Endothelial cell of umbilical vein (primary cell): ENCODE results near the gene PARK7. TPM values are rescaled to one million over a fixed set of nuclear protein-coding genes. Genes with fewer than 3 reads are reported as not detected.

ENCODE experiments used
- BruUV-seq: library from RNA; stranded (reverse); fragments of 400-500 nt; replicated peaks from 2 replicates; lab custom pipeline; 2021; lab: Mats Ljungman, UMichigan
- CTCF ChIA-PET: fragments of 300-600, 350-600 bp; sonication (Branson Sonifier 250); formaldehyde crosslinking; loops from one replicate; lab custom pipeline; 2021; ENCODE audit warnings: antibody characterized with exemption, inconsistent platforms; lab: Charles Lee
- POLR2A ChIA-PET: fragments of 300-600, 350-600 bp; sonication (Branson Sonifier 250); formaldehyde crosslinking; loops from one replicate; lab custom pipeline; 2021; ENCODE audit warnings: antibody characterized with exemption, inconsistent platforms; lab: Charles Lee
- DNase-seq: peaks from one replicate; pipeline ENCODE4 v3.0.0-alpha.2; 2011; ENCODE audit warnings: low read depth, low spot score
- FAIRE-seq: peaks from 2 replicates; lab custom pipeline; 2011; peaks lifted over from hg19 to GRCh38; lab: Jason Lieb, UNC
- H2AFZ ChIP-seq: 2 replicates; pipeline ENCODE4 v1.6.0; 2012; ENCODE audit warnings: low read depth, low read length, control low read depth, inconsistent platforms
- H3K27ac ChIP-seq: 2 replicates; pipeline ENCODE4 v1.5.1; 2011; ENCODE audit warnings: low read depth, mild to moderate bottlenecking, control low read depth, low read length, moderate library complexity; ENCODE audit not compliant: insufficient read depth
- H3K27me3 ChIP-seq, 2 experiments: 2 replicates each; pipeline versions ENCODE4 v1.6.0 to v1.6.1; 2011; ENCODE audit warnings: low read length in 2 of 2, mixed read lengths in 1 of 2; ENCODE audit not compliant: control insufficient read depth in 2 of 2, insufficient read depth in 2 of 2
- H3K36me3 ChIP-seq, 2 experiments: 2 replicates in 1 of 2; 3 replicates in 1 of 2; pipeline ENCODE4 v1.5.1; 2011; ENCODE audit warnings: low read length in 2 of 2, mild to moderate bottlenecking in 1 of 2, moderate library complexity in 1 of 2; ENCODE audit not compliant: control insufficient read depth in 2 of 2, insufficient read depth in 2 of 2; ENCODE audit errors: extremely low read depth in 1 of 2
- H3K4me1 ChIP-seq: 3 replicates; pipeline ENCODE4 v1.5.1; 2011; ENCODE audit warnings: mild to moderate bottlenecking, low read length; ENCODE audit not compliant: control insufficient read depth, insufficient read depth; ENCODE audit errors: extremely low read depth
- H3K4me2 ChIP-seq: 2 replicates; pipeline ENCODE4 v1.6.1; 2011; ENCODE audit warnings: low read length, control low read depth, mixed read lengths; ENCODE audit not compliant: insufficient read depth
- H3K4me3 ChIP-seq, 3 experiments: fragments of 200-600 bp in 1 of 3; sonication (generic), shearing (Covaris generic) in 1 of 3; replicated peaks in 1 of 3; 2 replicates each; pipeline ENCODE4 v1.5.1; 2011 to 2016; ENCODE audit warnings: control low read depth in 3 of 3, low read length in 3 of 3, mild to moderate bottlenecking in 2 of 3, inconsistent platforms in 1 of 3, low read depth in 1 of 3, moderate library complexity in 1 of 3; ENCODE audit not compliant: insufficient read depth in 1 of 3
- H3K79me2 ChIP-seq: 2 replicates; pipeline ENCODE4 v1.6.0; 2012; ENCODE audit warnings: low read length, inconsistent platforms; ENCODE audit not compliant: control insufficient read depth, insufficient read depth
- H3K9ac ChIP-seq: replicated peaks from 2 replicates; pipeline ENCODE3; 2011; ENCODE audit warnings: low read length, control low read depth; ENCODE audit not compliant: insufficient read depth; ENCODE audit errors: extremely low read depth
- H3K9me1 ChIP-seq: replicated peaks from 3 replicates; pipeline ENCODE4 v1.6.0; 2011; ENCODE audit warnings: mild to moderate bottlenecking, low read length; ENCODE audit not compliant: control insufficient read depth, insufficient read depth; ENCODE audit errors: extremely low read depth
- H3K9me3 ChIP-seq: replicated peaks from 2 replicates; pipeline ENCODE4 v1.5.1; 2012; ENCODE audit warnings: low read length, inconsistent platforms; ENCODE audit not compliant: control insufficient read depth, insufficient read depth
- H4K20me1 ChIP-seq: replicated peaks from 2 replicates; pipeline ENCODE3; 2011; ENCODE audit warnings: mild to moderate bottlenecking, low read length; ENCODE audit not compliant: control insufficient read depth, insufficient read depth; ENCODE audit errors: extremely low read depth
- EZH2 ChIP-seq: IDR thresholded peaks from 2 replicates; pipeline ENCODE4 v1.6.1; 2012; ENCODE audit warnings: borderline replicate concordance, low read depth, mild to moderate bottlenecking, moderate library complexity, low read length, inconsistent platforms; ENCODE audit not compliant: severe bottlenecking
- FOS ChIP-seq: IDR thresholded peaks from 2 replicates; pipeline ENCODE4 v1.6.1; 2011; ENCODE audit warnings: mild to moderate bottlenecking, low read length, moderate library complexity, borderline replicate concordance; ENCODE audit not compliant: insufficient read depth
- GATA2 ChIP-seq: IDR thresholded peaks from 2 replicates; pipeline ENCODE4 v1.7.0; 2011; ENCODE audit warnings: low read depth, mild to moderate bottlenecking, moderate library complexity, mixed read lengths, low read length; ENCODE audit not compliant: insufficient read length, insufficient read depth
- JUN ChIP-seq: IDR thresholded peaks from 2 replicates; pipeline ENCODE4 v1.6.1; 2011; ENCODE audit warnings: borderline replicate concordance, low read depth; ENCODE audit not compliant: insufficient read length, insufficient read depth
- MYC ChIP-seq: IDR thresholded peaks from one replicate; pipeline ENCODE4 v1.6.1; 2011; ENCODE audit warnings: mild to moderate bottlenecking, low read depth, low read length
- POLR2A ChIP-seq: IDR thresholded peaks from 2 replicates; pipeline ENCODE4 v1.6.1; 2012; ENCODE audit warnings: low read depth, mild to moderate bottlenecking, control low read depth, low read length
- POLR2AphosphoS5 ChIP-seq: IDR thresholded peaks from 2 replicates; pipeline ENCODE4 v1.6.1; 2012; ENCODE audit warnings: low read depth, mild to moderate bottlenecking, control low read depth, low read length, moderate library complexity; ENCODE audit not compliant: insufficient read depth
- dilution Hi-C: fragments of 300-500 bp; cut with MboI; formaldehyde crosslinking; loops from one replicate; pipeline ENCODE4 v1.15.0; 2019; ENCODE audit warnings: low sequenced_read_pairs; ENCODE audit not compliant: extremely low pct_ligation_motif_present
- intact Hi-C: fragments of 100-400 bp; cut with micrococcal nuclease; formaldehyde crosslinking; loops from one replicate; pipeline ENCODE4 v1.10.0; 2022
- polyA plus RNA-seq, 4 experiments: library from polyadenylated mRNA; depleted of rRNA in 3 of 4; stranded (reverse) in 3 of 4; unstranded in 1 of 4; fragments of >200 nt; gene quantifications; 2 replicates each; pipeline versions ENCODE4 v1.2.1 to v1.2.3, GENCODE V29; 2011 to 2012; ENCODE audit warnings: missing spikeins in 1 of 4
- total RNA-seq: library from RNA; stranded (reverse); gene quantifications from 2 replicates; pipeline ENCODE4 v1.2.3, GENCODE V29; 2021
- TF ChIP-seq, protein P1 (sequence below): IDR thresholded peaks from 2 replicates; pipeline ENCODE4 v1.6.1; 2011; ENCODE audit not compliant: insufficient read depth, insufficient read length
- TF ChIP-seq, protein P2 (sequence below), 2 donors: IDR thresholded peaks; 1 replicate in 1 of 2; 2 replicates in 1 of 2; pipeline ENCODE4 v1.5.1; 2011; ENCODE audit warnings: low read length in 2 of 2, mild to moderate bottlenecking in 2 of 2, moderate library complexity in 2 of 2, control low read depth in 1 of 2, inconsistent platforms in 1 of 2, low read depth in 1 of 2; ENCODE audit not compliant: insufficient read depth in 1 of 2; ENCODE audit errors: extremely low read depth in 1 of 2

PARK7 gene
- total and polyA plus RNA-seq, 2 donors (not counting 3 experiments of a cell fraction or from before 2014, with no cell fraction given): 203 to 294 TPM

DNA sequence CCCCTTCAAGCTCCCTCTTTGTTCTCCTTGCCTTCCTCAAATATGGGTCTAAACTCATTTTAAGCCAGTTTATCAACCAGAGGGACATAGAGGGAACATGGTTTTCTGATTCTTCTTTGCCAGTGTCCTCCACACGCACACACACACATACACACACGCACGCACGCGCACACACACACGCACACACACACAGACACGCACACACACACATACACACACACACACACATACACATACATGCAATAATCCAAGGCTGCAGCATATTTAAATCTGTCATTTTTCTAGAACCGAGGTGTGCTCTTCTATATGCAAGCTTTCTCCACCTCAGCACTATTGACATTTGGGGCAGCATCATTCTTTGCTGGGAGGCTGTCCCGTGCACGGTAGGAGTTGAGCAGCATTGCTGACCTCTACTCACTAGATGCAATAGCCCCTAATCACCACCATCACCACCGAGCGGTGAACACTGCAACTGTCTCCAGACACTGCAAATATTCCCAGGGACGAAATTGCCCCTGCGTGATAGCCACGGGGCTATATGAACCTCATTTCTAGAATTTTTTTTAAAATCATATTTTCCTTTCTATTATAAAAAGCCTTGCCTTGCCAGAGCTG lies 28.9 kb upstream of the PARK7 start:
- no peaks in the 10 kb centered on the region for H3K79me2 ChIP-seq
- H3K9me1 ChIP-seq: no peaks in the 10 kb centered on the region
- no peaks in the 10 kb centered on the region for H3K4me1 ChIP-seq
- H3K36me3 ChIP-seq: no peaks in the 10 kb centered on the region
- H2AFZ ChIP-seq: no peak overlapping the region
- ChIA-PET POLR2A (no interaction called here), CTCF (no interaction called here)
- no peak for DNase-seq
- H3K27ac ChIP-seq: no peak overlapping the region
- H3K9me3 ChIP-seq: no peaks in the 10 kb centered on the region
- H3K4me2 ChIP-seq: no peak overlapping the region
- no TSS peak for BruUV-seq
- no peak for TF ChIP-seq GATA2
- TF ChIP-seq JUN: no peak
- no peak overlapping the region for H3K9ac ChIP-seq
- H3K27me3 ChIP-seq: peaks cover 8 to 14% of the 10 kb centered on the region in 2 experiments
- intact Hi-C loops: no loop called here
- FAIRE-seq: no peak
- no peaks in the 10 kb centered on the region for H4K20me1 ChIP-seq
- no peak overlapping the region for H3K4me3 ChIP-seq
- dilution Hi-C loops: no loop called here

DNA sequence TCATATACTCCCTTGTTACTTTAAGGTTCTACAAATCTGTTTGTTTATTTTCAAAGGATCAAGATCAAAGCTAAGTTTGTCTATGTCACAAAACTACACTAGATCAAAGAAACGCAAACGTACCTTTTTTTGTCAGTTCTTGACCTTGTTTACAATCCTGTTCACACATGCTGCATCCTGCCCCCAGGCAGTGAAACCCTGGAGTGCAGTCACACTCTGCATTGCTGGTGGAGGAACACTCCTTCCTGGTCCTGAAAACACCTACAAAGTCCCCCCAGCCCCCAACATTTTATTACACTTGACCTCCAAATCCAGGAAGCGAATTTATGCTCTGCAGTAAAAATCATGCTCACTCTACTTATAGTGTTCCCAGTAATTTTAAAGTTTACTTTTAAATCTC lies 23.4 kb upstream of the PARK7 start:
- Histone ChIP-seq H2AFZ (no peak overlapping the region), H3K4me1 (no peaks in the 10 kb centered on the region), H4K20me1 (no peaks in the 10 kb centered on the region), H3K27ac (no peak overlapping the region), H3K4me3 (no peak overlapping the region), H3K9me3 (no peaks in the 10 kb centered on the region), H3K79me2 (no peaks in the 10 kb centered on the region), H3K9me1 (no peaks in the 10 kb centered on the region), H3K27me3 (peaks cover 34 to 48% of the 10 kb centered on the region in 2 experiments), H3K9ac (no peak overlapping the region), H3K4me2 (no peak overlapping the region), H3K36me3 (no peaks in the 10 kb centered on the region)
- no TSS peak for BruUV-seq
- FAIRE-seq (no peak), DNase-seq (no peak)
- ChIA-PET POLR2A (no interaction called here), CTCF (no interaction called here)
- TF ChIP-seq GATA2: no peak
- TF ChIP-seq, protein P1, sequence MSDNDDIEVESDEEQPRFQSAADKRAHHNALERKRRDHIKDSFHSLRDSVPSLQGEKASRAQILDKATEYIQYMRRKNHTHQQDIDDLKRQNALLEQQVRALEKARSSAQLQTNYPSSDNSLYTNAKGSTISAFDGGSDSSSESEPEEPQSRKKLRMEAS: no peak
- TF ChIP-seq JUN: no peak
- no peak for TF ChIP-seq FOS
- TF ChIP-seq POLR2AphosphoS5: no peak
- TF ChIP-seq, protein P2, sequence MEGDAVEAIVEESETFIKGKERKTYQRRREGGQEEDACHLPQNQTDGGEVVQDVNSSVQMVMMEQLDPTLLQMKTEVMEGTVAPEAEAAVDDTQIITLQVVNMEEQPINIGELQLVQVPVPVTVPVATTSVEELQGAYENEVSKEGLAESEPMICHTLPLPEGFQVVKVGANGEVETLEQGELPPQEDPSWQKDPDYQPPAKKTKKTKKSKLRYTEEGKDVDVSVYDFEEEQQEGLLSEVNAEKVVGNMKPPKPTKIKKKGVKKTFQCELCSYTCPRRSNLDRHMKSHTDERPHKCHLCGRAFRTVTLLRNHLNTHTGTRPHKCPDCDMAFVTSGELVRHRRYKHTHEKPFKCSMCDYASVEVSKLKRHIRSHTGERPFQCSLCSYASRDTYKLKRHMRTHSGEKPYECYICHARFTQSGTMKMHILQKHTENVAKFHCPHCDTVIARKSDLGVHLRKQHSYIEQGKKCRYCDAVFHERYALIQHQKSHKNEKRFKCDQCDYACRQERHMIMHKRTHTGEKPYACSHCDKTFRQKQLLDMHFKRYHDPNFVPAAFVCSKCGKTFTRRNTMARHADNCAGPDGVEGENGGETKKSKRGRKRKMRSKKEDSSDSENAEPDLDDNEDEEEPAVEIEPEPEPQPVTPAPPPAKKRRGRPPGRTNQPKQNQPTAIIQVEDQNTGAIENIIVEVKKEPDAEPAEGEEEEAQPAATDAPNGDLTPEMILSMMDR (IDR thresholded peaks at IDR 0.05; ENCODE audit: extremely low read depth in 1 of 2, insufficient read depth in 1 of 2, low read depth in 1 of 2, low read length in 2 of 2): no peak
- TF ChIP-seq POLR2A: no peak
- TF ChIP-seq MYC: no peak
- no peak for TF ChIP-seq EZH2
- intact Hi-C loops: no loop called here
- dilution Hi-C loops: no loop called here
